LoVo (cell line): ENCODE data around the gene NLGN1.
"Not testable (repeated sequence)": the region's sequence is repeated elsewhere in the genome, so short reads cannot be mapped to it uniquely, and the experiment has no call there.

ENCODE experiments used
- DNase-seq: peaks from one replicate; pipeline ENCODE4 v3.0.0-alpha.2; 2016; ENCODE audit warnings: low spot score

The NLGN1 gene

GRCh38 chr3:173556546-173556945, 159.0 kb downstream of the NLGN1 start:
- no peak for DNase-seq

DNA sequence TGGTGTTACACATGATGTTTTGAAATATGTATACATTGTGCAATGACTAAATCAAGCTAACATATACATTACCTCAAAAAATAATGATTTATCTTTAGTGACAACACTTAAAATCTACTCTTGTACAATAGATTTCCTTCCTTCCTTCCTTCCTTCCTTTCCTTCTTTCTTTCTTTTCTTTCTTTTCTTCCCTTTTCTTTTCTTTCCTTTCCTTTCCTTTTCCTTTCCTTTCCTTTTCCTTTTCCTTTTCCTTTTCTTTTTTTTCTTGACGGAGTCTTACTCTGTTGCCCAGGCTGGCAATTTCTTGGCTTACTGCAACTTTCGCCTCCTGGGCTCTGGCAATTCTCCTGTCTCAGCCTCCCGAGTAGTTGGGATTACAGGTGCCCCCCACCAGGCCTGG, 170.5 kb downstream of the NLGN1 start:
- DNase-seq = no peak

GRCh38 chr3:173568623-173569022, 171.1 kb downstream of the NLGN1 start:
- DNase-seq = no peak

GRCh38 chr3:173583496-173583895, 186.0 kb downstream of the NLGN1 start:
- DNase-seq = no peak

DNA sequence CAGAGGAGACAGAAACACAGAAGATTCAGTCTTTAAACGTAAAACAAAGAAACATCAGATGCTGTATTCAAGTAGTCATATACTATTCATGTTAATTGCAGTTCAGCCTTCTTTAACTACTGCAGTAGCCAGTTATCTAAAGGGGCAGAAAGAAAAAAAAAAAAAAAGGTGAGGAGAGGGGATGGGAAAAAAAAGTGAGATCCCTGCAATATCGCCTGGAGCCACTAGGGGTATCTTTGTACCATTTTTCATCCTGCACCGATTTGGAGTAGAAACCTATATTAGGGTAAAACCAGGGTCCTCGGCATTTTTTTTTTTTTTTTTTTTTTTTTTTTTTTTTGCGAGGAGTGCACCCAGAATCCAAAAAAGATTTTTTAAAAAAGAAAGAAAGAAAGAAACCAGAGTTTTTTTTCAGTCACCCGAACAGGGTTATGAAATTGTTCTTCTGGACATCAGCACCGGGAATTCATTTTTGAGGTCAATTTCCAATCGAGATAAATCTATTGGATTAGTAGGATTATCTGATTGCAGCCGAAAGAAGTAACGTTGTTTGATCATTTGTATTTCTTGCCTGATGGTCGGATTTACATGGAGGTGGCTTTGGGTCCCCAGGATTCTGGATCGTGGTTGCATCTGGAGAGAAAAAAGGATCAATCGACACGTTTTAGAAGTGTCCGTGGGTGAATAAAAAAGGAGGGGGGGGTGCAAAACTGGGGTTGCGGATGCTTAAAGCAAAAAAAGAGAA, 186.7 kb downstream of the NLGN1 start:
- no peak for DNase-seq

- no peak for DNase-seq
Measured at GRCh38 chr3:173584838-173585831, 187.6 kb downstream of the NLGN1 start.

GRCh38 chr3:173586166-173586565, 188.6 kb downstream of the NLGN1 start:
- DNase-seq = no peak

DNA sequence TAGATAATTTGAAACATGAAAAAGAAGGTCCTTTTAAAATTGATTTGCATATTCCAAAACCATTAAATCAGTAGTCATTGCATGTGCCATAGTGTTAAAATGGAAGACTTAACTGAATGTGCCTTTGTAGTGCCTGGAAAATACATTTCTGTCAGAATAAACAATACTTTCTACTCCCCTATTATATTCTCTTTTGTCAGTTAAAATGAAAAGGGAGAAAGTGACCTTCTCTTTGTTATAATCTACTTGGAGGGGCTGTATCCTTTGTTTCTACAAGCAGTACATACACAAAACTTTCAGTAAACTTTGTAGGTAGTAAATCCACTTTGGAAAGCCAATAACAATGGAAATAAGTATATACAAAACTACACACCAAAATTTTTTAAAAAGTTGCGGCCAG, 189.5 kb downstream of the NLGN1 start:
- DNase-seq = no peak

- no peak for DNase-seq
Measured at GRCh38 chr3:173588556-173588955, 191.0 kb downstream of the NLGN1 start.

DNA sequence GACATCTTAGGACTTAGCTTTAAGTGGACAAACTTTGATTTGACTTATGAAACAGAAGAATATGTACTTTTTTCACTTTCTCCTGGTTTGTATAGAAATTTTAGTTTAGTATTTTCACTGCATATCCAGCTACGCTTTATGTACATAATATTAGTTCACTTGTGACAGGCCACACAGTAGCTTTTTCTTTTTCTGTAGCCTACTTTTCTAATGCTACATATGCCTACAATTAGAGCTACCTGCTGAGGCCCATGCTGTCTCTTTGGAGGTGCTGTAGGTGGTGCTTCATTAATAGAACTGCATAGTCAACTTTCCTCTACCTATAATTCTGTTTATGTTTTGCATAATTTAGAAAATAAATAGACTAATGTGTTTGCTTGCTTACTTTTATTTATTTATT, 191.6 kb downstream of the NLGN1 start:
- no peak for DNase-seq

DNA sequence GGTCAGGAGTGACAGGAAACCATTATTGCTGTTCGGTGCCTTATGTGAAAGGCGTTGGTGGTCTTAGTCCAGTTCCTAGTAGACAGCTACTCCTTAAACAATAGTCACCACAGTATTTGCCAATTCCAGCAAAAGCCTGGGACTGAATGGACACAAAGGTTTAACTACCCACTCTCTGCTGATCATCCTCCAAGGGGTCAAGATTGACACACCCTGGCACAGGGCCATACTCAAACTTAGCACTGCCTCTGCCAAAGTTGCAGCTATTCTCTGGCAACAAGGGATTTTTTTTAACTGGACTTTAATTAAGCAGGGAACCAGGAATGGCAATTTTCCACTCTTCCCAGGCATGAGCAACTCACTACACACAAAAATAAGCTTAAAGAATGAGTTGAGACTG, 193.9 kb downstream of the NLGN1 start:
- no peak for DNase-seq

DNA sequence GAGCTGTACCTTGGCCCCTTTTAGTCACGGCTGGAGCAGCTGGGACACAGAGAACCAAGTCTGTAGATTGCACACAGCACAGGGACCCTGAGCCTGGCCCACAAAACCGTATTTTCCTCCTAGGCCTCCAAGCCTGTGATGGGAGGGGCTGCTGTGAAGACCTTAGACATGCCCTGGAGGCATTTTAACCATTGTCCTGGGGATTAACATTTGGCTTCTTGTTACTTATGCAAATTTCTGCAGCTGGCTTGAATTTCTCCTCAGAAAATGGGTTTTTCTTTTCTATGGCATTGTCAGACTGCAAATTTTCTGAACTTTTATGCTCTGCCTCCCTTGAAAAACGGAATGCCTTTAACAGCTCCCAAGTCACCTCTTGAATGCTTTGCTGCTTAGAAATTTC, 197.3 kb downstream of the NLGN1 start:
- DNase-seq = not testable (repeated sequence)

DNA sequence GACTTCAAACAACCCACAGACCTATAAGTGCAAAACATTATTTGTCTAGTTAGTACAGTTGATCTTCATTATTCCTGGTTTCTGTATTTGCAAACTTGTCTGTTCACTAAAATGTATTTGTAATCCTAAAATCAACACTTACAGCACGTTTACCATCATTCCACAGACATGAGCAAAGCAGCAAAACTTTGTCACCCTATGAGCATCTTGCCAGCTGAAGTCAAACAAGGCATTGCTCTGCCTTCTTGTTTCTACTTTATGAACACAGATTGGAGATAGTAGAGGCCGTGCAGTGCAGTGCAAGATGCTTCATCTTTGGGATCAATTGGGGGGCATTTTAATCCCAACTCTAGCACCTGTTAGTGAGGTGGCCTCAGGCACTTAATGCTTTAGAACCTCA, 202.1 kb downstream of the NLGN1 start:
- DNase-seq = no peak

- no peak for DNase-seq
Measured at GRCh38 chr3:173614522-173614921, 217.0 kb downstream of the NLGN1 start.

DNA sequence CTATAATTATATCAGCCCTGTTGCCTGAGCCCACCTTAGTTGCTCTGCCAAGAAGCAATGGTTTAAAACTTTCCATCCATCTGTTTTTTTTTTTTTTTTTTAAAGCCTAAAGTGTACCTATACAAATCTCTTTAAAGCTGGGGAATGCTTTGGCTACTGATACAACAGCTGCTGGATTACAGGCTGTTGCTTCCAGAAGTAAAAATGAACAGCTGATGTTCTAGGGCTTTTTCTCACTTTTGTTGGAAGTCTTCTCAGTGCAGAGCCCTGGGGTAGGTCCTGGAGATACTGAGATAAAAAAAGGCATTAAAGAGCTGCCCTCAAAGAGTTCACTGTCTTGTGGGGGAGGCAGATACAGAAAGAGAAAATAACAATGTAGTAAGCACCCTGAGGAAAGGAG, 218.1 kb downstream of the NLGN1 start:
- no peak for DNase-seq

- DNase-seq = no peak
Measured at GRCh38 chr3:173617490-173617889, 219.9 kb downstream of the NLGN1 start.

- no peak for DNase-seq
Measured at GRCh38 chr3:173618148-173618547, 220.6 kb downstream of the NLGN1 start.

GRCh38 chr3:173618703-173619102, 221.2 kb downstream of the NLGN1 start:
- DNase-seq = no peak

DNA sequence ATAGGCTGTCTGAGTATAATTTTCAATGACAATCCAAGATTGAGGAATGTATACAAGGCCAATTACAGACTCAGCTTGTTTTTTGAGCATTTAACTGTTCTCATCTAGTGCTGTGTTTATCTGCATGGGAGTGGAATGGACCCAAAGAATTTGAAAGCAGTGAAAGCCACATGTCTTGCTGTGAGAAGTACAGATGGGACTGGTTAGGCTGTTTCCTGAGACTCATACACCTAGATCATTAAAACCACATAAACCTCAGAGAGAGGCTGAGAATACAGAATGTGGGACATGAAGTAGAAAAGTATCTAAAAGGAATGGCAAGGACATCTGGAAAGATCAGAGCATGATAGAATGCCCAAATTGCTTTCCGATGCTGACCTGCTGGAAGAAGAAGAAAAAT, 224.6 kb downstream of the NLGN1 start:
- no peak for DNase-seq

- DNase-seq = no peak
Measured at GRCh38 chr3:173624086-173624485, 226.5 kb downstream of the NLGN1 start.

DNA sequence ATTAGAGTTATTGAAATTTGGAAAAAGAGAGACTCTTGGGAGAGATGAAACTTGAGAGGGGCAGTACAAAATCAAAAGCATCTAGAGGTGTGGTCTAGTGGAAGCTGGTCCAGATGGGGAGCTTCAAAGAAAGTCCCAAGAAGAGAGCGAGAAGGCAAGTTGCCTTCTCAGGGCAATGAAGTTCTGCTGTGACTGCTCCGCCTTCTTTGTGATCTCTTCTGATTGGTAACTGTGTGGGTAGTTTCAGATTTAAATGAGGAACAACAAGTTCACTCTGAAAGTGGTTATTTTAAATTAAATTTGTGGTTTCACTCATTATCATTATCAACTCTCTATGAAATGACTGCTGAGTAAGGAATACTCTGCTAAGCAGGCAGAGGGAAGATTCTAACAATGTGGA, 233.3 kb downstream of the NLGN1 start:
- DNase-seq = no peak

GRCh38 chr3:173632945-173633344, 235.4 kb downstream of the NLGN1 start:
- DNase-seq = no peak

DNA sequence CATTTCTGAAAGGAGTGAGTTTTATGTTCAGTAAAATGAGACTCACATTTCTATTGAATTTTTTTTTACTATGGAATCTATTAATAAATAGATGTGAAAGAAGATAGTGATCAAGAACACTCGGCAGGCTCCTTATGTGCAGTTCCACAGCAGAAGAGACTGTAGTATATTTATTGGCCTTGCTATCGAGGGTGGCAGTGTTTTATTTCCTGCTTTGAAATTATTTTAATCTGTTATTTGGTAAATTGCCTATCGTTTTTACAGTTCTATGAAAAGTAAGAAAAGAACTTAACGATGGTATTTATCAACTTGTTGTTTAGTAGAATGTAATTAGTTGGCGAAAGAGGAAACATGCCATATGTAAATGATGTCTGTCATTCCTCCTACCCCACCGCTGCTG, 238.3 kb downstream of the NLGN1 start:
- DNase-seq = no peak
